GM21381 (cell line): ENCODE results near the gene FHDC1.

Experiments used
- ATAC-seq: cut with Tn5 transposase; IDR thresholded peaks from one replicate; pipeline ENCODE4 v1.9.1; 2021; ENCODE audit warnings: mild to moderate bottlenecking, moderate library complexity; ENCODE audit not compliant: unreplicated experiment

FHDC1 gene

DNA sequence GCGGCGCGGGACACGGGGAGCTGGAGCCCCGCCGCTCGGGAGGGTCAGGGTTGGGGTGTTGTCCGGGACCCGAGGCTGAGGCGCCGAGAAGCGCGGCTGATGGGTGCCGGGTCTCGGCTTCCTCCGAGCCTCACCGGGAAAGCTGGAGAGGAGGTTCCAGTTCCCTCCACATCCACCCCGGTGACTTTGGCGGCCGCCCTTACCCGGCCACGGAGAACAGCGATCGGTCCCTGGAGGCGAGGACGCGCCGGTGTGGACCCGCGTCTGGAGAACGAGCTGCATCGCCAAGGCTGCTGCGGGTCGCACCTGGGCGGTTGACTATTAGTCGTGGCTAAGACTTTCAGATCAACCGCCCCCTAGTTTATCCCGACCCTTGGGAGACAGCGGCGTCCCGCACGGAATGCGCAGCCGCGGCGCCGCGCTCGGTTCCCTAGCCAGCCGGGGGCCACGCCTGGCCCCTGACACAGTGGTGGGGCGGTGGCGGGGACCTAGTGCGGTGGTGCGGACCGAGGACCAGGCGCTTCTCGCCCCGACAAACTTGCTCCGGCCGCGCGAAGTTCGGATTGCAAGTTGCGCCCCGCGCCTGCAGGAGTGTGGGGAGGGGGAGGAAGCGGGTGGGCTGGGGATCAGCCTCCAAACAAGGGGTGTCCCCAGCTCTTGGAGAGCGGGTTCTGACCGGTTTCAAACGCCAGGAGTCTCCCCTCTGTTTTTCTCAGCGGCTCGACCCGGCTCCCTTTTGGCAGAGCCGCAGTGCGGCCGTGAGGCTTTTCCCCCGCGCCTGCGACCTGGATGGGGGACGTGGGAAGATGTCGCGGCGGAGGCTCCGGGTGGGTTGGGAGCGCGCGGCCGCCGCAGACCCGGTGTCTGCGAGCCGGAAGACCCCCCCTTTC lies 568 bp downstream of the FHDC1 start:
- ATAC-seq = peak; percentile 25

DNA sequence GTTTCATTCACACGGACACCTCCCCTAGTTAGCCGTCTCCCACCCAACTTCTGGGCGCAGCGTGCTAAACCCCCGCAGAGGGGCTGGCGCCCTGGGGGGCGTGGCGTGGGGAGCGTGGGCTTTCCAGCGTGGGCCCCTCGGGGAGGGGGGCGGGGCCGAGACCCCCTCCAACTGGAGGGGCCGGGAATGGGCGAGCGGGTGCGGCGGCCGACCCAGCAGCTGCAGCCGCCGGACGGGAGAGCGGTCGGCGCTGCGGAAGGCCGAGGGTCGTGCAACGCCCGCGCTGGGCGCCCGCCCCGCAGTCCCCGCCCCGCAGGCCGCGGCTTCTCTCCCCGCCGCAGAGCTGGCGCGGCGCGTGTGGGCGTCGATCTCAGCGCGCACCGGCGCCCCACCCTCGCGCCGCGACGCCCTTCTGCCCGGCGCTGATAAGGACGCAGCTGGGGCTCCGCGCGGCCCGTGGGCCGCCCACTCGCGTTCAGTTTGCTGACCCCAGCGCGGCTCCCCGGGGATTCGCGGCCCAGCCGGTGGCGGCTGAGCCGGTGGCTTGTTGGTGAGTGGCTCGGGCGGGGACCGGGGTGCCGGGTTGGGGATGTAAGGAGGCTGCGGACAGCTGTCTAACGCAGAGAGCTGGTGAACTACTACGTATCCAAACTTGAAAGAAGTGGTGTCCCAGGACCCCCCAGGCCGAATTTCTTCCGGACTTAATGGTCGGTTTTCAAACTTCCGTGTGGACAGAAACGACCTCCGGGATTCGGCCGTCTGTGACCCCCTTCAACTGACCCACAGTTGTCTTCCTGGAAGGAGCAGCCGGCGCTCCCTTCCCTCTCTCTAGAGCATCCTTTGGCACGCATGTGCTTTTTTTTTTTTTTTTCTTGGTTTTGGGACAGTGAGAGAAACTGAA lies 1.5 kb downstream of the FHDC1 start:
- peak; percentile 34 for ATAC-seq

DNA sequence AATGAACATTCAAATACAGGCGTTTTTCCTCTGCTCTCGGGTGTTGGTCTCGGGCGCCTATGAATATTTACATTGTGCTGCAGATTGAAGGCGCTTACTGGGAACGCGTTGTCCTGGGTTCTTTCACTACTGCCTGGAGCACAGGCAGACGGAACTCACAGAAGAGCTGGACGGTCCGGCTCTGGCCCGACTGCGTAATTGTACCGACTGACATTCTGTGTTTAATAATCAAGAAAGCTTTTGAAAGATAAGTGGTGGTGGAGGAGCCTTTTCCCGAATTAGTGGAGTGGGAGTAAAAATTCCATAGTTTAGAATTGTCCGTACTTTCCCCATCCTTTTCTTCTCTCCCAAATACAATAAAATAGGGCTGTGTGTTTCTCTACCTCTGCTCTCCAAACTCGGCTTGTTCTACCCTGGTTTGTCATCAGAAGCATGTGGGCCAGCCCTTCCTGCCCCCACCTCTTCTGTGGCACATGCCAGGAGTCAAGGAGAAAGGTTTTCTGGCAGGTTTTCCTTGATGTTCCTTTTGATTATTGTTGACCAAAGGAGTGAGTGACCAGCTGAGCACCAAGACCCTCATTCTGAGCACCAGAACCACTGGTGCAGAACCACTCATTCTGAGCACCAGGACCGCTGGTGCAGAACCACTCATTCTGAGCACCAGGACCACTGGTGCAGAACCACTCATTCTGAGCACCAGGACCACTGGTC lies 2.3 kb downstream of the FHDC1 start:
- ATAC-seq = no peak

DNA sequence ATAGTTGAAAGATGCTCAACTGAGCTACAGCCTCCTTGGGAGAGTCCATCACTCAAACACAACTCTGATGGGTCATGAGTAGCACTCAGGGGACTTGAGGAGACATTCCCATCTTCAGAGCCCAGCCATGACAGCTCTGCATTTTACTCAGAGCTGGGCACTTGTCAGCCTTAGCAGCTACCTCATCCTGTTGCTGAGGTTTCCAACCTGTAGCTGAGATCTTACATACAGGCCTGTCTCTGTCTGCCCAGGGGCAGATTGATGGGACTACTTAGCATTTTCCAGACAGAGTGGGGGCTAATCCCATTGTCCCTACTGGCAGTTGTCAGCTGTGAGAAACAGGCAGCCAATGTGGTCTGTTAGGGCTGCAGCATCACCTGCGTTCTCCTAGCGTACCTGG lies 3.5 kb downstream of the FHDC1 start:
- ATAC-seq = no peak

DNA sequence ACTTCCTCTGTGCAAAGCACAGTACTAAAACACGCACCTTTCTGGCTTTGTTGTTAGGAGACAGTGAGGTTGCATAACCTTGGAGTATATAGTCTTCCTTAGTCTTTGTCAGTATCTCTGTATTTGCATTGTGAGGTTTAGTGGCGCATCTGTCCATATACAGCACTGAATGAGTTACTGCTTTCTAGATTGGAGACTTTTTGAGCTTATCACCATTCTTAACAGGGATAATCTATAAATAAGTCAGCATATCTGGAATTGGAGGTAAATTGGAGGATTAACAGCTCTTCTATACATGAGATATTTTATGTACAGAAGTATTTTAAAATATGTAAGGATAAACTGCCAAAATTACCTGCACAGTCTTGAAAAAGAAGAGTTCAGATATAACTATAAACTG lies 4.3 kb downstream of the FHDC1 start:
- no peak for ATAC-seq

DNA sequence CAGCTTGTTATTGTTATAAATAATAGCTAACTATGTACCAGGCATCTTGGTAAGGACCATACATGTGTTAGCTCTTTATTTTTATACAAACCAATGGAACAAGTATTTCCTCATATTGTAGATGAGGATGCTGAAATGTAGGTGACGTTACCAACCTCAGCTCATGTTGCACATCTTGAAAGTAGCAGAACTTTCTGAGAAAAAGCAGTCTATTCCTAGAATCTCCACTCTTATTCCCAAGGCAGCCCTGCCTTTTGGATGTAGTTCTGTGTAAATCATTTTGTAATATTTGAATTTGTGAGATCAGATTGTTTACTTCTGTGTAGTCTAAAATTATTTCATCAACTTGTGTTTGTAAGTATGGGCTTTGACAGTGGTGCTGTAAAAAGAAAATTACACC lies 5.3 kb downstream of the FHDC1 start:
- ATAC-seq = no peak

DNA sequence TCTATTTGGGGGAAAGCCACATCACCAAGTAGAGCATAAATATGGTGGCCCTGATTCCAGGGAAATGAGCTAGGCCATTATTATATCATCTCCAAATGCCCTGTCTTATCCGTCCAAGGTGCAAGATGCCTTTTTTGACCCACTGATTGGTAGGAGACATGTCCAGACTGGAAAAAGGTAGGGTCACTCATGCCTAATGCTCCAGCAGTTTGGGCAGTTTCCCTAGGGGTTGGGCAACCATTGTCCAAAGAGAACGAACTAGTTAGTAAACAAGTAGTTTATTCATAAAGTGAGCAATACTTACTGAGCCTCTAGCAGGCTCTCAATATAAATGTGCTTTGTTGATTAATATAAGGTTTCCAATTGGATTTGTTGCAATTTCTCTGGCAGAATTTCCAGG lies 6.2 kb downstream of the FHDC1 start:
- no peak for ATAC-seq

DNA sequence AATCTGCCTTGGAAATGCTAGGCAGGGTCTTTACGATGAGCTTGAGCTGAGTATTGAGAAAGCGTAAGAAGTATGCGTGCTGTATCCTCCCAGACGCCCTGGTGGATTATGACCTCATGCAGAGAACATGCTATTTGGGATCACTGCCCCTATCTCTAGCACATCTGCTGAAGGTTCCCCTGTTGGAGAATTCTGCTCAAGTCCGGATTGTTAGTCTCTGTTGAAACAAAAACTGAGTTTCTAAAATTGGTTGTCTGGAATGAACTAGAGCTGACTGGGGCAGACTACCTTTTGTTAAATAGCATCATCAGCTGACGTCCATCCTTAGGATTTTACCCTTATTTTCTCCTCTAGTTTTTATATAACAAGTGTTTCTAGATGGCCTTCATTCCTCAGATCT lies 7.5 kb downstream of the FHDC1 start:
- ATAC-seq = no peak

DNA sequence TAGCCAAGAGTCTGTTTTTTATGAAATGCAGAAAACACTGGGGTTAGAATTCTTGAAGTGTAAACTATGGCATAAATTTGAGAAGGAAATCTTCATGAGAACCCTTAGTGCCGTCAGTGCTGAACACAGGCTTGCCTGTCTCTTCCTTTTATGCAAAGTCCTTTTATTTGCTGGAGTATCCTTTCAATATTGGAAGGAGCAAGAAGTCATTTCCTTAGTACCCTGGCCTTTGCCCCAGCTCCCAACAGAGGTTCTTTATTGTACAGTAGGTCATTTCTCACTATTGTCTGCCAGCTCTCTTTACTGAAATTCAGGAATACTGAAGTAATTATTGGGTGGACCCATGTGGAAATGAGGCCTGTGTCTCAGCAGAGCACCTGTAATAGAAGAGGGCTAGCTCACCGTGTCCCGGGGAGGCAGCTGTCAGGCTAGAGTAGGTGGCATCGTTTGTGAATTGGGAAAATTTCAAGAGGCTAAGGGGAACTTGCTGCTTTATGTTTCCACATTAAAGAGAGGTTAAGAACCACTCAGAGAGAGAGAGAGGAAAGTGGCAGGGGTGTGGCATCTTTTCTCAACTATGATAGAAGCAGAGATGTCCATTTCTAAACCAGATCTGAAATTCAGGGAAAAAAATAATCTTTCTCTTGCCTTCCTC lies 8.7 kb downstream of the FHDC1 start:
- no peak for ATAC-seq

DNA sequence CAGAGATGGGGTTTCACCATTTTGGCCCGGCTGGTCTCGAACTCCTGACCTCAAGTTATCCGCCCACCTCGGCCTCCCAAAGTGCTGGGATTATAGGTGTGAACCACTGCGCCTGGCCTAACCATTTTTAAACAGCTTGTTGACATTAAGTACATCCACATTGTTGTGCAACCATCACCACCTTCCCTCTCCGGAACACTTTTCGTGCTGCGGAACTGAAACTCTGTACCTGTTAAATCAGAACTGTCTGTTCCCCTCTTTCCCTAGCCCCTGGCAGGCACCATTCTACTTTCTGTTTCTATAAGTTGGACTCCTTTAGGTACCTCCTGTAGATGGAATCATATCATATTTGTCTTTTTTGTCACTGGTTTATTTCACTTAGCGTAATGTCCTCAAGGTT lies 9.5 kb downstream of the FHDC1 start:
- ATAC-seq = no peak

DNA sequence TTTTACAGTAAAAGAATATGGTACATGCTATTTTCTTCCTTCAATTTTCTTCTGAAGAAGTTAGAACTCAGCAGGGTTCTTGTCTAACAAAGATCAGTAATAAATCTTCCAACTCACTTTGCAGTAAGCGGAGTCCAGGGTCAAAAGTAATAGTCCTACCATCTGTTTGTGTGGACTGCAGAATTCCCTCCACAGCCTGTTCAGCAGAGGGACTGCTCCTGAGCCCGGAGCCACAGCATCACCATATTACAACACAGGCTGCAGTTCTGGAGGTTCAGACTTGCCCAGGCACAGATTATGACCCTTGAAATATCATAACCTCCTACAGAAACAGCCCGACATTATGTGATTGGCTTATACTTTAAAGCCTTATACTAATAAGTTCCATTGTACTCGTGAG lies 10.3 kb downstream of the FHDC1 start:
- no peak for ATAC-seq

DNA sequence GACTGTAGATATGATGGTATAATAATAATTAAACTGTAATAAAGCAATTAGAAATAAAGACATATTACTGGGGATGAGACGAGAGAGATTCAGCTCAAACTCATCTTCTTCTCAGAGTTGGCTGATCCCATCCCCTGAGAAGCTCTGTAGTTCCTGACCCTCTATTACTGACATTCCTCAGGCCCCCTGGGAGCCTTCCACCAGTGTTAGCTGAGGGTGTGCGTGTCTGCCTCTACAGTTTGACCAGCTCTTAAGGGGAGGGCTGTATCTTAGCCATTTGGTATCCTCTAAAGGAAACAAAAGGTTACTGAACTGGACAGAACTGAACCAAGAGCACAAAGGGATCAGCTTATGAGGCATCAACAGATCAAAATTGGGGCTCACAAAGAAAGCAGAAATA lies 11.2 kb downstream of the FHDC1 start:
- no peak for ATAC-seq

DNA sequence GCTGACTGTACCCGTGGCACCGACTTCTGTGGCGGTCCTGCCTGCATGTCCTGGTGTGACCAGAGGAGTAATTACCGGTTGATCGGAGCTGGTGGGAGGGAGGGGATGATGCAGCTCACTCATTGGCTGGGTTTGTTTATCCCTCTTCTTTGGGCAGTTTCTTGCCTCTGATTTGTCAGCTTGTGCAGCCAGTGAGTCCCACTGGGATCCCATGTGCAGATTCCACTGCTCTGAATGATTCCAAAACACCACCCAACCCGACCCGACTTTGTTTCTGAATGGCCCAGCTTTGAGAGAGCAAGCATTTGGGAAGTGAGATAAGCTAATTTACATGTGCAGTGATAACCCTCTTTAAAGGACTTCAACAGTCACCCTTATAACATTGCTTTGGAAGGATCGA lies 13.8 kb downstream of the FHDC1 start:
- no peak for ATAC-seq

DNA sequence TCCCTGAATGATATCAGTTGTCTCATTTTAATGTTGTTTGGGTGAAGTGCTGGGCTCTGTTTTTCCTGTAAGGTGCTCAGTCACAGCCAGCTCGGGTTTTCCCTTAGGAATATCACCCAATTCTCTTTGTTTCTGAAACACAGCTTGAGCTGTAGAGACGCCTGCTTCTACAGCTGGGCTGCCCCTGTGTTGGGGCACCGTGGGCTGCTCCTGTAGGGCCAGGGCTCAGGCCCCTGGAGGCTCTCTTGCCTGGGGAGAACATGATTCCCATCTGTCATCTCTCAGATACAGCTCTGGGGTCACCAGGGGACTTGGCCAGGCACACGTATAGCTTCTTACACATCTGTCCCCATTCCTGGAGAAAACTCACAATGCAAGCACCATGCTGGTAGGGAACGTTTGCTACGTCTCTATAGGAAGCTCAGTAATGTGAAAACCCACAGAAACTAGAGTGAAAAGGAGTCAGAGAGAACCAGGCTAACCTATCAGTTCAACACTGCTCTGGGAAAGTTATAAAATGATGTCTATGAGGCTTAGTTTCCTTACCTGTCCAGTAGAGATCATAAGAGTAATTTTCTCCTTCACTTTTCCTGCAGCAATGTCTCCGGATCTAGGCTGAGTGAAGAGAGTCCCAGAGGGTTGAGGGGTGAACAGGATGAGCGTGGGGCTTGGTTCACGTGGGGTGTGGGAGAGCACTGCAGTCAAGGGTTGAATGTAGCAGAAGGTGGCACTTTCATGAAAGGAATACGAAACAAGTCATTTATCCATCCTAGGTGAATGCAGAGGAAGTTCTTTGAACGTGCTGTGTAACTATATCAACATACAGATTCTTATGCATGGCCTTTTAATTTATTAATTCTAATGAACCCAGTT lies 14.5 kb downstream of the FHDC1 start:
- ATAC-seq = no peak

DNA sequence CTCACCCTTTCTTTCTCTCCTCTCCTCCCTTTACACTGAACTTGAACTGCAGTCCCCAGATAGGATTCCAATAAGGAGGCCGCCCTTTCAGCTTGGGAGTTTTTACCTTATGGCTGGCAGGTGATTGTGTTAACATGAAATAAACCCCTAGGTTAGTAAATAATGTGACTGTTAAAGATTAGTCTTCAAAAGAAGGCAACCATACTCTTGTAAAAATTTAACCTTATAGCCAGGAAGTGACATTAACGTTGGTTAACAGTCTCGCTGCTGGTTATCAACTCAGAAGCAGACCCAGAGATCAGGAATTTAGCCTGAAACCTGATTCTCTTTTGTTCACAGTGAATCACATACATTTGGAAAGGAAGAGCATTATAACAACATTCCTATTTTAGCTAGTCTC lies 15.2 kb downstream of the FHDC1 start:
- no peak for ATAC-seq

DNA sequence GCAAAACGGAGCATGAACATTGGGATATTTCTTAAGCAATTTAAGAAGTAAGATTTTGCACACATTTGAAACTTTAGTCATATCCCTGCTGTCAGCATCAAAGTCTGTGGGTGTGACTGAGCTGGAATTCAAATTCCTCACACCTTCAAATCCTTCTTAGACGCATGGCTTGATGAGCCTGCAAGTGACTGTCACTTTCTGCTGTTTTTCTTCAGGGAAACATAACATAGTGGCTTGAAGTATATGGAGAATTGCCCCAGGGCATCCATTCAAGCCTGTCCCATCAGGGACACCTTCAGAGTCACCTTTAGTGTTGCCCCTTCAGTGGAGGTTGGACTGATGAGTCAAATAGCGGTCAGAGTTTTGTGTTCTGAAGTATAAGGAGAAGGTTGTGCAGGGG lies 17.4 kb downstream of the FHDC1 start:
- ATAC-seq = no peak

DNA sequence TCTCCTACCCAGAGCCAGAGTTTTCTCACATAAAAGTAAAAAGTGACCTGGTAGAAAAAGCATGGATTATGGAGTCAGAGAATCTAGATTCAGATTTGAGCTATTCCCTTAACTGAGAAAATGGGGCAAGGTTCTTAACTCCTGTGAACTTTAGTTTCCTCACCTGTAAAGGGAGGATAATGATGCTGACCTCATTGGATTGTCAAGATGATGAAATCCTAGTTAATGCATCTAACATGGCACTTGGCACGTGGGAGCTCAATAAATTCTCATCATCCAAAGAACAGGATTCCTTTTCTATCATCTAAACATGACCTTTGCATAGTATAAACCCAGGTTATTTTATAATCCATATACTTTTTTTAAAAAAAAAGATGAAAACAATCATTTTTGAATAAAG lies 18.6 kb downstream of the FHDC1 start:
- no peak for ATAC-seq

DNA sequence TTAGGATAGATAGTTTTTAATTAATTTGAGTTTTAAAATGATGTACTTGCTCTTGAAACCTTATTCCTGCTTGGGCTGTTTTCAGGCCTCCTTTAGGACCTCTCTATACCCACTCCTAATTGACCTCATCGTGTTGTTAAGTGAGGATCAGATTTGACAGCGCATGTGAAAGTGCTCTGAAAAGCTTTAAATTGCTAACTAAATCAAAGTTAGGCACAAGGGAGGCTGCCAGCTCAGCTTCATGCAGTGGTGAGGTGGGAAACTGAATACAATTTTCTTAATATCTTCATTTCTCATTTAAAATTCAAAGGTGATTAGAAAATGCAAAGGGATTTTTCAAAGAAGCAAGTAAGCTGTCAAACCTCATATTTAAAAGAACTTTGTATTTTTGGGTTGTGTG lies 20.0 kb downstream of the FHDC1 start:
- no peak for ATAC-seq

DNA sequence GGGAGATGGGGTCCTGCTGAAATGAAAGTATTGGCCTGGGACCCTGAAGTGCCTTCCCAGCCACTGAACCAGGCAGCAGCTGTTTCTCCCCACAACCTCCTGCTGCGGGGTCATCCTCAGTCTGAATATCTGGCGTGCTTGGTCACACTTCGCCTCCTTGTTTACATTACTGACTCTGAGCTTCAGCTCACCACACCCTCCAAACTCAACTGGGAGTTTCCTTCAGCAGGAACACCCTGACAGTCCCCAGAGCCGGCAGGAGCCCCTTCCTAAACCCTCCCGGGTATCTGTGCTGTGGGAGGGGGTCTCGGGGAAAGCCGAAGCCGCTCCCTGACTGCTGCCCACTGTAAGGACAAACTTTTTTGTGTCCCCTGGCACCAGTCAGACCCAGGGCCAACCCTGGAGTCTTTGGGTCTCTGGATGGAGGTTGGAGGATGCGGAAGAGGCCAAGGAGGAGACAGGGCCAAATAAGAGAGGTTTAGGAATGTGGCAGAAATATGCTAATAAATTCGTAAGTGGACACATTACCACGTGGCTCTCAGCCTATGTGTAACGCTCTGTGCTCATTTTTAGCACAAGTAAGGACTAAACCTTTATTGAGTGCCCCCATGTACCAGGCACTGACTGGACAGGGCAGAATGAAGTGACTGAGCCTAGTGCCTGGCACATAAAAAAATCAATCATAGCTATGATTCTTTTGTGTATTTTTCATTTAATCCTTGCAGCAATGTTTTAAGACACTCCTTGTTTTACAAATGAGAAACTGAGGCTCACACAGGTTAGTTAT lies 20.7 kb downstream of the FHDC1 start:
- no peak for ATAC-seq
